Smooth muscle cell (in vitro differentiated cells): ENCODE results near the gene FAM228B. TPM values are rescaled to one million over a fixed set of nuclear protein-coding genes. Genes with fewer than 3 reads are reported as not detected.

Source experiments
- DNase-seq: peaks from one replicate; lab custom pipeline; 2025; ENCODE audit not compliant: unreplicated experiment; lab: John Stamatoyannopoulos, UW
- H2AFZ ChIP-seq: fragments of 200-600 bp; sonication (generic); 2 replicates; pipeline ENCODE4 v1.6.0; 2016; ENCODE audit warnings: antibody characterized with exemption, low read depth, mild to moderate bottlenecking
- H3F3A ChIP-seq: fragments of 200-600 bp; sonication (generic); 2 replicates; pipeline ENCODE4 v1.6.0; 2017; ENCODE audit warnings: antibody characterized with exemption, low read depth
- H3K27ac ChIP-seq: fragments of 200-600 bp; sonication (generic); 2 replicates; pipeline ENCODE4 v1.5.1; 2016; ENCODE audit warnings: low read depth, mild to moderate bottlenecking
- H3K27me3 ChIP-seq: fragments of 200-600 bp; sonication (generic); 2 replicates; pipeline ENCODE4 v1.6.1; 2016; ENCODE audit warnings: low read depth, mild to moderate bottlenecking
- H3K36me3 ChIP-seq: fragments of 200-600 bp; sonication (generic); 2 replicates; pipeline ENCODE4 v1.5.1; 2016; ENCODE audit warnings: low read depth
- H3K4me1 ChIP-seq: fragments of 200-600 bp; sonication (generic); 2 replicates; pipeline ENCODE4 v1.5.1; 2016; ENCODE audit warnings: low read depth
- H3K4me2 ChIP-seq: fragments of 200-600 bp; sonication (generic); 2 replicates; pipeline ENCODE4 v1.6.0; 2016; ENCODE audit warnings: mild to moderate bottlenecking
- H3K4me3 ChIP-seq: fragments of 200-600 bp; sonication (generic); 2 replicates; pipeline ENCODE4 v1.5.1; 2016; ENCODE audit warnings: mild to moderate bottlenecking
- H3K79me2 ChIP-seq: fragments of 200-600 bp; sonication (generic); 2 replicates; pipeline ENCODE4 v1.6.0; 2016; ENCODE audit warnings: low read depth, mild to moderate bottlenecking
- H3K9ac ChIP-seq: fragments of 200-600 bp; sonication (generic); 2 replicates; pipeline ENCODE4 v1.6.0; 2016; ENCODE audit warnings: low read depth
- H3K9me3 ChIP-seq: fragments of 200-600 bp; sonication (generic); replicated peaks from 2 replicates; pipeline ENCODE4 v1.5.1; 2016; ENCODE audit warnings: low read depth
- H4K20me1 ChIP-seq: fragments of 200-600 bp; sonication (generic); 2 replicates; pipeline ENCODE4 v1.6.0; 2016; ENCODE audit warnings: low read depth
- WGBS: methylation state at CpG from one replicate; pipeline ENCODE4 v1.1.7; 2016; ENCODE audit warnings: low lambda C conversion rate; 5-methylcytosine and 5-hydroxymethylcytosine counted together
- polyA plus RNA-seq: library from polyadenylated mRNA; unstranded; fragments of >200 nt; fragmentation: Nextera tagmentation; extraction: Ambion mirVana; gene quantifications from 2 replicates; pipeline ENCODE4 v1.2.1, GENCODE V29; 2016
- total RNA-seq: library from RNA; depleted of rRNA; stranded (reverse); fragments of >200 nt; gene quantifications from 2 replicates; pipeline ENCODE4 v1.2.3, GENCODE V29; 2014
- TF ChIP-seq, protein P1 (sequence below): fragments of 200-600 bp; sonication (generic); IDR thresholded peaks from 2 replicates; pipeline ENCODE4 v1.5.1; 2017; ENCODE audit warnings: borderline replicate concordance, mild to moderate bottlenecking, antibody characterized with exemption; ENCODE audit not compliant: insufficient read depth, poor library complexity, severe bottlenecking

FAM228B gene
- total and polyA plus RNA-seq, 2 experiments from 2014 or later = 7.0 to 18.1 TPM

DNA sequence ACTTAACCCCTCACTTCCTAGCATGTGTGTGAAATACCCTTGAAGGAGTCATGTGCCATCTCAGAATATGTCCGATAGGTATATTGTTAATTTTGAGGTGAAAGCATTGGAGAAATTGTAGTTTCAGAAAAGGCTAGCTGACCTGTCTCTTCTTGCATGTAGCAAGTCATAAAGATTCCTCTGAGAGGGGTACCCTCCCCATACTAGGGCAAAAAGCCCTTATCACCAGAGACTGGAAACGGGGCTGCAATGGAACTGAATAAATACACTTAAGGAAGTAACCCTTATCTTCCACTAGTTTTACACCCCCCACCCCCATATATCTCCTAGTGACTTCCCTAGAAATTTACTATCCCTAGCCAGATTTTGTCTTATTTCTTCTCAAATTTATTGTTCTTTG, 45.4 kb upstream of the FAM228B start:
- peaks cover 14% of the 10 kb centered on the region for H4K20me1 ChIP-seq
- WGBS = 76% methylated on average over 2 of the region's 2 CpGs
- peaks cover 29% of the 10 kb centered on the region for H3K79me2 ChIP-seq
- no peak overlapping the region for H3K9ac ChIP-seq
- no peaks in the 10 kb centered on the region for H3K9me3 ChIP-seq
- peak overlapping the region; percentile 84 for H3K4me3 ChIP-seq
- TF ChIP-seq, protein P1, sequence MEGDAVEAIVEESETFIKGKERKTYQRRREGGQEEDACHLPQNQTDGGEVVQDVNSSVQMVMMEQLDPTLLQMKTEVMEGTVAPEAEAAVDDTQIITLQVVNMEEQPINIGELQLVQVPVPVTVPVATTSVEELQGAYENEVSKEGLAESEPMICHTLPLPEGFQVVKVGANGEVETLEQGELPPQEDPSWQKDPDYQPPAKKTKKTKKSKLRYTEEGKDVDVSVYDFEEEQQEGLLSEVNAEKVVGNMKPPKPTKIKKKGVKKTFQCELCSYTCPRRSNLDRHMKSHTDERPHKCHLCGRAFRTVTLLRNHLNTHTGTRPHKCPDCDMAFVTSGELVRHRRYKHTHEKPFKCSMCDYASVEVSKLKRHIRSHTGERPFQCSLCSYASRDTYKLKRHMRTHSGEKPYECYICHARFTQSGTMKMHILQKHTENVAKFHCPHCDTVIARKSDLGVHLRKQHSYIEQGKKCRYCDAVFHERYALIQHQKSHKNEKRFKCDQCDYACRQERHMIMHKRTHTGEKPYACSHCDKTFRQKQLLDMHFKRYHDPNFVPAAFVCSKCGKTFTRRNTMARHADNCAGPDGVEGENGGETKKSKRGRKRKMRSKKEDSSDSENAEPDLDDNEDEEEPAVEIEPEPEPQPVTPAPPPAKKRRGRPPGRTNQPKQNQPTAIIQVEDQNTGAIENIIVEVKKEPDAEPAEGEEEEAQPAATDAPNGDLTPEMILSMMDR = no peak
- peaks cover 15% of the 10 kb centered on the region for H3K4me1 ChIP-seq
- peaks cover 12% of the 10 kb centered on the region for H3F3A ChIP-seq
- peak overlapping the region; percentile 91 for H3K4me2 ChIP-seq
- no peak for DNase-seq
- H3K27ac ChIP-seq = peak overlapping the region; percentile 58
- H2AFZ ChIP-seq = no peak overlapping the region
- H3K36me3 ChIP-seq = peaks cover 4% of the 10 kb centered on the region
- no peaks in the 10 kb centered on the region for H3K27me3 ChIP-seq

DNA sequence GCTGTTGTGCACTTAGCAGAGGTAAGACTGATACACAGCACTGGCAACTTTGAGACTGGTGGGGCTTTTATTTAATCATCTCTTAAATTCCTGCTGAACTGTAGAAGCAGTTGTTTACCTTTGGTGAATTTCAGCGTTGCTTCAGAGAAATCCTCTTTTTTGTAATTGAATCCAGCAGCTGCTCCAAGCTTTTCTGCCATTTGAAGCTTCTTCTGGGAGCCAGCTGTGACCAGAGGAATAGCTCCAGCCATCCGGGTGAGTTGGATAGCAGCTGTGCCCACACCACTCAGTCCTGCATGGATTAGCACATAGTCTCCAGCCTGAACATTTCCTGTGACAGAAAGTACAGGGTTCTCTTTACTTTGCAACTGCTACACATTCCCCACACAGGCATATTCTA, 42.6 kb upstream of the FAM228B start:
- TF ChIP-seq, protein P1 = no peak
- H3K4me1 ChIP-seq = peaks cover 14% of the 10 kb centered on the region
- H3F3A ChIP-seq = peaks cover 13% of the 10 kb centered on the region
- WGBS = 71% methylated on average over 2 of the region's 2 CpGs
- no peak for DNase-seq
- no peak overlapping the region for H3K9ac ChIP-seq
- no peaks in the 10 kb centered on the region for H3K27me3 ChIP-seq
- H2AFZ ChIP-seq = no peak overlapping the region
- H3K9me3 ChIP-seq = no peaks in the 10 kb centered on the region
- H3K36me3 ChIP-seq = peaks cover 4% of the 10 kb centered on the region
- H3K79me2 ChIP-seq = peaks cover under 1% of the 10 kb centered on the region
- no peaks in the 10 kb centered on the region for H4K20me1 ChIP-seq
- no peak overlapping the region for H3K27ac ChIP-seq
- no peak overlapping the region for H3K4me2 ChIP-seq
- H3K4me3 ChIP-seq = no peak overlapping the region

DNA sequence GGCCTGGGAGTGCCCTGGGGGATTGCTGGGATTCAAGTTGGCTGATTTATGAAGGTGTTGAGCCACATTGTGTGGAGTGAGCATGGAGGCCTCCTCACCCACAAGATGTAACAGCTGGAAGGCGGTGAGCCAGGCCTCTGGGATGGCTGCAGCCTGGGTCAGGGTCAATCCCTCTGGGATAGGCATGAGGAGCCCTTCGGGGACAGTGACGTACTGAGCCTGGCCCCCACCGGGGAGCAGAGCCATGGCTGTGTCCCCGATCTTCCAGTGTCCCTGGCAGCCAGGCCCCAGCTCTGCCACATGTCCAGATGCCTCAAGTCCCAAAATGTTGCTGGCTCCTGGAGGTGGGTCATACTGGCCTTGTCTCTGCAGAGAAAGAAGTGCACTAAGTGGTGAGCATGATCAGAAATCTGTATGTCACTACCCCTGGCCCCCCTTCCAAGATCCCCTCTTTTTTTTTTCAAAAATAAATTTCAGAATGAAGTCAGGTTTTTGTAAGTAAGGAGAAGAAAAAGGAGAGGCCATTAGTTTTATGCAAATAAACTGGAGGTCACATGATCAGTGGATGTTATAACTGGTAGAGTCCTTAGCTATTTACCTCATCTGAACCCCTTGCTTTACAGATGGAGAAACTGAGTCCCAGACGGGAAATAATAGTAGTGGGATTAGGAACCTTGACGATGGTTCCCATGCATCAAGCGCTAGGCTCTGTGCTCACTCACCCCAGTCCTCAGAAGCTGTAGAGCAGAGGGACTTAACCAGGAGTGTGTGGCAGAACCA, 40.3 kb upstream of the FAM228B start:
- no peak overlapping the region for H3K9ac ChIP-seq
- H4K20me1 ChIP-seq = no peaks in the 10 kb centered on the region
- DNase-seq = no peak
- H2AFZ ChIP-seq = peak overlapping the region; percentile 99
- no peaks in the 10 kb centered on the region for H3K27me3 ChIP-seq
- TF ChIP-seq, protein P1 = no peak
- H3K36me3 ChIP-seq = peaks cover 4% of the 10 kb centered on the region
- no peaks in the 10 kb centered on the region for H3K9me3 ChIP-seq
- peaks cover 9% of the 10 kb centered on the region for H3K4me1 ChIP-seq
- peak overlapping the region; percentile 77 for H3K27ac ChIP-seq
- H3K4me3 ChIP-seq = peak overlapping the region; percentile 71
- H3F3A ChIP-seq = peaks cover 13% of the 10 kb centered on the region
- H3K4me2 ChIP-seq = peak overlapping the region; percentile 82
- H3K79me2 ChIP-seq = no peaks in the 10 kb centered on the region
- WGBS = 80% methylated on average over 6 of the region's 8 CpGs
